ENCODE data around the gene JAKMIP3. TPM values are rescaled to one million over a fixed set of nuclear protein-coding genes. Genes with fewer than 3 reads are reported as not detected.

JAKMIP3 gene
- total and polyA plus RNA-seq, 12 donors = 0.18 to 7.0 (median 0.79) TPM

DNA sequence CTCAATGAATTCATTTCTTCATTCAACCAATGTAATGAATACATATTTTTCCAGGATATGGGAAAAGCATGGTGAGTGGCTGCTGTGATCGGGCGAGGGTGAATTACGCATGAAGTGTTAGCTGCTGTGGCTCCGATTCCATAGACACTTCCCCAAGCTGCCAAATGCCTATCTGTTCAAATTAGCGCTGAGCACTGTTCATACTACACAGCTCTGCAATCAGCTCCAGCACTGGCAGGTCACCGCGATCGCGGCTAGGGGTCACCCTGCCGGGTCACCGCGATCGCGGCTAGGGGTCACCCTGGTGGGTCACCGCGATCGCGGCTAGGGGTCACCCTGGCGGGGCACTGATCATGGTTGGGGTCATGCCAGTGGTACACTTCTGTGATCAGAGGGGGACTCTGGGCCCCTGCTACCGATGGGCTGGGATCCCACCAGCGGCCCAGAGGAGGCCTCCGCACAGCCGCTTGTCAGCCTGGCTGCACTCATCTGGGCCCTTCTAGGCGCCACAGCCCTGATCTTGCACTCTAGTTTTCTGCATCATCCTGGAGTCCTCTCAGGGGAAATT lies 49.3 kb downstream of the JAKMIP3 start:
- no peaks in the 10 kb centered on the region for H3K9me3 ChIP-seq (replicated peaks in 1 of 3)
- no peaks in the 10 kb centered on the region for H3K27me3 ChIP-seq
- TF ChIP-seq, protein P1, sequence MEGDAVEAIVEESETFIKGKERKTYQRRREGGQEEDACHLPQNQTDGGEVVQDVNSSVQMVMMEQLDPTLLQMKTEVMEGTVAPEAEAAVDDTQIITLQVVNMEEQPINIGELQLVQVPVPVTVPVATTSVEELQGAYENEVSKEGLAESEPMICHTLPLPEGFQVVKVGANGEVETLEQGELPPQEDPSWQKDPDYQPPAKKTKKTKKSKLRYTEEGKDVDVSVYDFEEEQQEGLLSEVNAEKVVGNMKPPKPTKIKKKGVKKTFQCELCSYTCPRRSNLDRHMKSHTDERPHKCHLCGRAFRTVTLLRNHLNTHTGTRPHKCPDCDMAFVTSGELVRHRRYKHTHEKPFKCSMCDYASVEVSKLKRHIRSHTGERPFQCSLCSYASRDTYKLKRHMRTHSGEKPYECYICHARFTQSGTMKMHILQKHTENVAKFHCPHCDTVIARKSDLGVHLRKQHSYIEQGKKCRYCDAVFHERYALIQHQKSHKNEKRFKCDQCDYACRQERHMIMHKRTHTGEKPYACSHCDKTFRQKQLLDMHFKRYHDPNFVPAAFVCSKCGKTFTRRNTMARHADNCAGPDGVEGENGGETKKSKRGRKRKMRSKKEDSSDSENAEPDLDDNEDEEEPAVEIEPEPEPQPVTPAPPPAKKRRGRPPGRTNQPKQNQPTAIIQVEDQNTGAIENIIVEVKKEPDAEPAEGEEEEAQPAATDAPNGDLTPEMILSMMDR (IDR thresholded peaks at IDR 0.05) = no peak
- intact Hi-C loops (cut with DNase I) = no loop called here
- H3K27ac ChIP-seq = no peak overlapping the region
- 83 to 95% (median 91%) methylated on average over 9 to 24 of the region's 24 CpGs for WGBS, 4 donors
- no peaks in the 10 kb centered on the region for H3K4me1 ChIP-seq (replicated peaks in 1 of 2)
- no peaks in the 10 kb centered on the region for H3K36me3 ChIP-seq (replicated peaks in 1 of 2)
- DNase-seq = no peak
- no peak overlapping the region for H3K4me3 ChIP-seq

Other genes starting within 250 kb of the JAKMIP3 start
- 10 to 100 TPM; 37.8 to 83.2 (median 54.5) TPM for gene PPP2R2D, start 164.9 kb upstream of the JAKMIP3 start, total RNA-seq
- 10 to 100 TPM; 47.1 to 79.5 (median 63.3) TPM for gene PPP2R2D, start 164.9 kb upstream of the JAKMIP3 start, polyA plus RNA-seq
- 100 to 1,000 TPM in 4 of 9 donors, 10 to 100 TPM in 5; 34.9 to 132 (median 92.3) TPM for gene BNIP3, start 84.0 kb upstream of the JAKMIP3 start, total RNA-seq
- gene BNIP3, start 84.0 kb upstream of the JAKMIP3 start, polyA plus RNA-seq = 10 to 100 TPM; 14.2 to 57.3 (median 14.7) TPM
- gene DPYSL4, start 121.0 kb downstream of the JAKMIP3 start, total RNA-seq = 1 to 10 TPM in 8 of 9 donors, under 1 TPM in 1; 0.42 to 5.6 (median 3.1) TPM
- 1 to 10 TPM in 2 of 3 donors, under 1 TPM in 1; 0.99 to 7.6 (median 5.7) TPM for gene DPYSL4, start 121.0 kb downstream of the JAKMIP3 start, polyA plus RNA-seq
- 10 to 100 TPM in 6 of 9 donors, 1 to 10 TPM in 3; 2.8 to 18.0 (median 15.9) TPM for gene STK32C, start 242.0 kb downstream of the JAKMIP3 start, total RNA-seq
- 10 to 100 TPM in 2 of 3 donors, 1 to 10 TPM in 1; 7.7 to 36.5 (median 22.8) TPM for gene STK32C, start 242.0 kb downstream of the JAKMIP3 start, polyA plus RNA-seq

Measured in adrenal gland (tissue), 12 donors.